CD4-positive, alpha-beta T cell treated with Interleukin-6 for 4 hours (primary cell): ENCODE data around the gene TUBB3.
"Not testable (repeated sequence)": the region's sequence is repeated elsewhere in the genome, so short reads cannot be mapped to it uniquely, and the experiment has no call there.

Experiments used
- DNase-seq: peaks from one replicate; pipeline ENCODE4 v3.0.0-alpha.2; 2020; ENCODE audit warnings: mixed read lengths

Gene TUBB3

DNA sequence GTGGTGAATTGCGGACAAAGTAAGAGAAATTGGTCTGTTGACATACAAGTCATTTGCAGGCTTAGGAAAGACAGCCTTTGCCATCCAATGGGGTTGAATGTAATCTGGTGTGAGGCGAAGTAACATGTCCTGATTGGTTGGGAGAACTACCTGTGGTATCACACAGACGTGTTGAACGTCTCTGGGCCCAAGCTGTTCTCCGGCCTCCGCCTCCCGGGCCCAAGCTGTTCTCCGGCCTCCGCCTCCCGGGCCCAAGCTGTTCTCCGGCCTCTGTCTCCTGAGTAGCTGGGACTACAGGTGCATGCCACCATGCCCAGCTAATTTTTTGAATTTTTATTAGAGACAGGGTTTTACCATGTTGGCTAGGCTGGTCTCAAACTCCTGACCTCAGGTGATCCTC is 44.9 kb downstream of the TUBB3 start:
- not testable (repeated sequence) for DNase-seq

DNA sequence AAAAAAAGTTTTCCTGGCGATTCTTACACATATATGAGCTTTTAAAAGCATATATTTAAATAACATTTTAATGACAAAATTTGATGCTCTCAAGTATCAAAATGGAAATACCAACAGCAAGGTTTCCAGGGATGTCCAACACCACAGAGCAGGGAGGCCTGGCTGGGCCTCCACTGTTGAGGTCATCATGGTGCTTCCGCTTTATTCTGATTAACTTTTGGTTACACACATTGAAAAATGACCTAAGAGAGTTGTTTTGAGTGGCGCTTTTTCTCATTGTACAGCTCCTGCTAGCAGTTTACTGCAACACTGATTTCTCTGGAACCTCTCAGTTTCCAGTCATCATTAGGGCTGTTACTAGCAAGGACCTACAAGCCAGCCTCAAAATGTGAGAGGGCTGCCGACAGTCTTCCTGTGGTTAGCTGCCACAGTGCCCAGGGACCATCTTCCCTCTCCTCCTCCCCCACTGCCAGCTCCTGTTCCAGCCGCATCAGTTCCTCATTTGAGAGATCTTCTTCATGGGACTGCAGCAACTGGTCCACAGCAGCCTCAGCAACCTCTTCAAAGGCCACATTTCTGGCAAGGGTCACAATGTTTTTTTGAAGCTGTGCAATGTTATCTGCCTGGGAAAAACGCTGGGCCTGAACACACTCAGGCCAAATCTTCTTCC is 46.7 kb downstream of the TUBB3 start:
- DNase-seq = no peak

DNA sequence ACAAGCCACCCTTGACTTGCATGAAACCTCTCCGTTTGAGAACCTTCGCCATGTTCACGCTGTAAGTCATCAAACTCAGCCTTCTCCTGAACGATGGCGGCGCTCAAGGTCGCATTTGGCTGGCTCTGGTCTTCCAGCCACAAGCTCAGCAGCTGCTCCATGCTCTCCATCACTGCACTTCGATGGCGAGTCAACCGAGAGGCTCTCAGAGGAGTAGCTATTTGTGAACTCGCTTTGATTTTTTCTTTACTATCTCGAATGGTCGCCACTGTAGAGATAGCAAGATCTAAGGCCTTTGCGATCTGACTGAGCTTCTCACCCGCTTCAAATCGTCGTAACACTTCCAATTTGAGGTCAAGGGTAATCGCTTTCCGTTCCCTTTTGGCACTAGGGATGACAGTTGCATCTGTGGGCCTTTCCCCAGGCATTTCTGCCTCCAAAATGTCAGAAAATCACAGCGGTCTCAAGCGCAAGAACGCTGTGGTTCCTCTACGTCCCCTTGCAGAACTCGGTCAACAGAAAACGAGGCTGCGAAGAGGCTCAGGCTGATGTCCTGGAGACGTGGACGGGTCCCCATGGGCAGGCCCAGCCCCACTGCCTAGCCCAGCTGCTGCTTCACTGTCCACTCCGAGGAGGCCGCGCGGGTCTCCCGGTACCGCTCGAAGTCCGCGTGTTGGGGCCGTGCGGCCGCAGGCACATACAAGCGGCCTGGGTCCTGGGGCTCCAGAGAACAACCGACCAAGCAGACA is 48.5 kb downstream of the TUBB3 start:
- DNase-seq = no peak

DNA sequence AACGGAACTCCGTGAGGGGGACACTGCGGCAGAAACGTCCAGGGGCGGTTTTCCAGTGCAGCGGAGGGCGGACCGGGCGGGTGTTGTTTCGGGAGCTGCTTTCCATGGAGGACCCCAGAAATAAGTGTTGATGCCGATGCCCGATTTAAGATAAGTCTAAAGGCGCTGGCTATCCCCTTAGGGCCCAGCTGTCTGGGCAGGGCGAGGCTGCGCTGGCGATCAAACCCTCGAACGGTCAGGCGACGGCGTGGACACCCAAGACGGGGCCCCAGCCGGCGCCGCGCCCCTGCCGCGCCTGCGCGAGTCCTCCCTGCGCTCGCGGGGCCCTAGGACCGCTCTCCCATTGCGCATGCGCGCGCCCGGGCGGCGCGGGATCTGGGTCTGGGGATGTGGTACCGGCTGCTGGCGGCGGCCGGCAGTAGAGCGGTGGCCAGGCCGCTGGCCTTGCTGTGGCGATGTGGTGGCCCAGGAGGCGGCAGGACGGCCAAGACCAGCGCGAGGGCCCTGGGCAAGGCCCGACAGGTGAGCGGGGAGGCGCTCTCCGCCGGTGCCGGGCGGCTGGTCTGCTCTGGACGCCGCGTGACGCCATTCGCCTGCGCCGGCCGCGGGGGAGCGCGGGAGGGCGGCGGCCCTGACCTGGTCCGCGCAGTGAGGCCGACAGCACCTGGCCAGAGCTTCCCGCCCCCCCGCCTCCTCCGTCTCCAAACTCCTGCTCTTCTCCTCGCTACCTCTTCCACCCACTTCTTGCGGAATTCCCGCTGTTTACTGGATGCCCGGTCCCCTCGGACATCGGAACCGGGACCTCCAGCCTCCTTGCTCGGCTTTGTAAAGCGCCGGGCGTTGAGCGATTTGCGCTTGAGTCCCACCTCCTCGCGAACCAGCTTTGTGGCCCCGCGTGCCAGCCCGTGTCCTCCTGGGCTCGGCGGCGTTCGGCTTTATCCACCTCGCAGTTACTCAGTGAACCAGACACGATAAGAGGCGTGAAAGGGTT is 49.4 kb downstream of the TUBB3 start:
- DNase-seq = peak; percentile 93

DNA sequence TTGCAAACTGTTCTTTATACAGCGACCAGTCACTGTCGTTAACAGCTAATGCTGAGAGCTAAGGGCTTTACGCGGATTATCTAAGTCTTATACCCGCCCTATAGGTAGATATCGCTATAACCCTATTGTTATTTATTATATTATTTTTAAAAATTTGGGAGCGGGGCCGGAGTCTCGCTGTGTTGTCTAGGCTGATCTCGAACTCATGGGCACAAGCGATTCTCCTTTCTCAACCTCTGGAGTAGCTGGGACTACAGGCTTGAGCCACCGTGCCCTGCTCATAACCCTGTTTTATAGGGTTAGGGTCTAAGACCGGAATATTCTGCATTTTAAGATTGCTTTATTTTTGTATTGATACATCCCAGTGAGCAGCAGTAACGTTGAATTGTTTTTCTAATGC is 50.1 kb downstream of the TUBB3 start:
- no peak for DNase-seq

DNA sequence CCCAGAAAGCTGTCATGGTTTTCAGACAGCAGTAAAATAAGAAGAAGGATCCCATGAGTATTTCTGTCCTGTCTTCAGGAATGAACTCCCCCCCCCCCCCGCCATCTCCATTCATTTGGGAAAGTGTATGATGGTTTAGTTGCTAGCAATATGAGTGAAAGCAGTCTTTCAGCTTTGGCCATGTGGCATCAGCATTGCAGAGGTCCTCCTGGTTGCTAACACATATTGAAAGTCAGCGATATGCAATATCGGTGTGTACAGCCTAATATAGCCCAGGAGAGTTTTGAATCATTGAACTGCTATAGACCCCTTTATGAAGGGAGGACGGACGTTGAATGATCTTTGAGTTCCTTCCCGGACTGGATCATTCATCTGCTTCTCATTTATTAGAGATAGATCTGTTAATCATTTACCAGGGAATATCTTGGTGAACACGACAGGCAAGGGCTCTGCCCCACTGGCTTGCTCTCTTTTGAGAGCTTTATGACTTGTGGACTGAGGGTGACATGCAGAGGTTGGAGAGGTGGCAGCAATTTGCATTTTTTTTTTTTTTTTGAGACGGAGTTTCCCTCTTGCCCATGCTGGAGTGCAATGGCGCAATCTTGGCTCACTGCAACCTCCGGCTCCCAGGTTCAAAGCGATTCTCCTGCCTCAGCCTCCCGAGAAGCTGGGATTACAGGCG is 50.7 kb downstream of the TUBB3 start:
- DNase-seq = no peak

DNA sequence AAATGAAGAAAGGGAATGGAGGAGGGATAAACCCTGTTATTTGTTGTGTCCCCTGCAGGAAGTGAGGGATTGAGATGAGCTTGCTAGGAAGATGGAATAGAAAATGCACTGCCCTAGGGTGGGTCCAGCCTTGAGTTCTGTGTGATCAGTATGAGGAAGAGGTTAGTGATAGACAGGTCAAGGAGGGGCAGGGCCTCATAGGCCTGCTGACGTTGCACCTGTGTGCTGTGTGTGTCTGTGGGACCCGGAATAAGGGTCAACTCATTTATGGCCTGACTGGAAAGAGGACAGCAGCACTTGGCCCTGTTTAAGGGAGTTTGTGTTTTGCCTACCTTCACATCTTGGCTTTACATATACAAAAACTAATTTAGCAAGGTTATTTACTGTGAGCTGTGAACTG is 51.7 kb downstream of the TUBB3 start:
- no peak for DNase-seq

DNA sequence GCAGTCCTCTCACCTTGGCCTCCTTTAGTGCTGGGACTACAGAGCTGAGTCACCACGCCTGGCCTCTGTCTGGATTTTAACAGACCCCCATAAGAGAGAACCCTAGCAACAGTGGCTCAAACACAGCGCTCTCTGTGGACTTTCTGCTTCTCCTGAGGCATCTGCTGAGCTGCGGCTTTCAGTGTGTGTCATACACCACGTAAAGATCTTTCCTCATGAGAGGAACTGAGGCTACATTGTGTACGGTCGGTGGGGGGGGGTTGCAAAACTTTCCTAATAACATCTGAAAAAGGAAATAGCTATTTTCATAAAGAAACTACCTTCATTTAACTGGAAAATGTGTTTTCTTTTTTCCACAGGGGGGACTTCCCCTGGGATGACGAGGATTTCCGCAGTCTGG is 58.3 kb downstream of the TUBB3 start:
- DNase-seq = no peak

DNA sequence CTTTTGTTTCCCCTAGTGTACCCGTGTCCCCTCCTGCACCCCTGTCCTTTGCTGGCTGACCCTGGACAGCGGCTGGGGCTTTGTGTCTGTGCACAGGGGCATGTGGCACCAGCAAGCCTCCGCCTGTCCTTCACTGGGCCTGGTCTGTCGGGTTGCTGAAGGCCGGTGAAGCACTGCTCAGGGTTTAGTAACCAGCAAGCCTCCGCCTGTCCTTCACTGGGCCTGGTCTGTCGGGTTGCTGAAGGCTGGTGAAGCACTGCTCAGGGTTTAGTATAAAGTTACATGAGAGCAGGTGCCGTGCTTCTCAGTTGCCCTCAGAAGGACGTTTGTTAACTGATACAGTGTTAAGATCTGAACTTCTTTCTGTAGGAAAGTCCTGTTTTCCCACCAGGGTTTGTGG is 59.2 kb downstream of the TUBB3 start:
- no peak for DNase-seq

DNA sequence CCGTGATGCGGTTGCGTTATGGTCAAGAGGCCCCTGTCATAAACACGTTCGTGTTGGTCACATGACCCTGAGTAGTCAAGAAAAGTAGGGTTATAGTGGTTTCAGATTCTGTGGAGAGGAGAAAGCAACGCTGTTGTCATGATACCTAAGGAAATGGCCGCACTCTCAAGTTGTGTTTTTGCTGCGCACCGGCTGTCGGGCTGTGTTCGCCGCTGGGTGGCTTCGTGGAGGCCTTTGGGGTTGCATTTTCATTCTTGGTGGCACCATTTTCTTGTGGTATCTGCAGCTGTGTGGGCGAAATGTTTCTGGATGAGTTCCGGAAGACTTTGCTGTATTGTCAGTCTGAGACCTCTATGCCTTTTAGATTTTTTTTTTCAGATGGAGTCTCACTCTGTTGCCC is 60.4 kb downstream of the TUBB3 start:
- no peak for DNase-seq

DNA sequence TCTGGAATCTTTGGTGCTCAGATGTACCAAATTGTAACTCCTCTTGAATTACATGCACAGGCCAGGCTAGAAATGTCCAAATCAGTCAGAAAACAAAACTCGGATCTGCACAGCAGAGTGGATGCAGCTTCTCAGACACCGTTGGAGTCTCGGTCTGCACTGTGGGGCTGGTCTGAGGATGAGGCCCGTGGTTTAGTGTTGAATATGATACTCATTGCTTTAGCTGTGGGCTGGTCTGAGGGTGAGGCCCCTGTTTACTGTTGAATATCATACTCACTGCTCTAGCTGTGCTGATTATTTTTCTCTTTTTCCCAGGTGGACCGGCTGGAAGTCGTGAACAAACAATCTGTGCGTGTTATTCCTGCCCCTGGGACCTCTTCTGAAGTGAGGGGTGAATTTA is 61.1 kb downstream of the TUBB3 start:
- no peak for DNase-seq

DNA sequence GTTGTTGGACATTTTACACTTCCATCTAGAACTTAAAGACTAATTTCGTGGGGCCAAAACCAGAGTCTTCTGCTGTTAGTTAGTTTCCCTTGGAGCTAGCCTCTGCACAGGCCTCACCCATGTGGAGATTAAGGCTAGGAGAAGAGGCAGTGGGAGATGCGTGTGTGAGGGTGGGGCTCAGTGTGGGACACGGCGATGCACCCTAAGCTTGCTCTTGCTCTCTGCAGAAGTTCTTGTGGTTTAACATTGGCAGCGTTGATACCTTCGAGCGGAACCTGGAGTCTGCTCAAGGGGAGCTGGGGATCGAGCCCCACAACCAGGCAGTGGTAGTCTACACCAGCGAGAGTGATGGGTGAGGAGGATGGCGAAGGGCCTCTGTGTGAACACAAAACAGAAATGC is 62.1 kb downstream of the TUBB3 start:
- no peak for DNase-seq
